ENCODE results near the gene POLK. TPM values are rescaled to one million over a fixed set of nuclear protein-coding genes. Genes with fewer than 3 reads are reported as not detected.

Gene POLK
- total and polyA plus RNA-seq, 5 donors from 2014 or later, result 19.8 to 33.6 (median 24.1) TPM

- Mint-ChIP-seq H3K4me3 (no peak overlapping the region), H3K36me3 (no peaks in the 10 kb centered on the region), H3K9me3 (no peaks in the 10 kb centered on the region), H3K4me1 (peaks cover 0 to 9% (median 4%) of the 10 kb centered on the region in 4 donors), H3K27ac (no peak overlapping the region), H3K27me3 (no peaks in the 10 kb centered on the region)
- ATAC-seq (ENCODE audit: low read depth in 2 of 2), result no peak
- H3K4me1 ChIP-seq (ENCODE audit: control insufficient read depth, insufficient read depth, low read length, poor library complexity, severe bottlenecking), result no peaks in the 10 kb centered on the region
- no peak overlapping the region for H3K27ac ChIP-seq (ENCODE audit: insufficient read depth, low read length, poor library complexity, severe bottlenecking)
- H3K36me3 ChIP-seq (ENCODE audit: control insufficient read depth, insufficient read depth, low read length), result no peaks in the 10 kb centered on the region
- H3K9me3 ChIP-seq (ENCODE audit: control insufficient read depth in 2 of 2, low read length in 2 of 2), result no peaks in the 10 kb centered on the region
- no peaks in the 10 kb centered on the region for H3K27me3 ChIP-seq (ENCODE audit: control insufficient read depth, insufficient read depth, low read length)
- no peak for DNase-seq
- no peak overlapping the region for H3K4me3 ChIP-seq (ENCODE audit: low read depth, low read length)
Observed at GRCh38 chr5:75627801-75628200, 116.1 kb downstream of the POLK start.

- Histone ChIP-seq H3K4me1 (ENCODE audit: control insufficient read depth, insufficient read depth, low read length, poor library complexity, severe bottlenecking) (no peaks in the 10 kb centered on the region), H3K27ac (ENCODE audit: insufficient read depth, low read length, poor library complexity, severe bottlenecking) (no peak overlapping the region), H3K36me3 (ENCODE audit: control insufficient read depth, insufficient read depth, low read length) (no peaks in the 10 kb centered on the region), H3K4me3 (ENCODE audit: low read depth, low read length) (no peak overlapping the region), H3K27me3 (ENCODE audit: control insufficient read depth, insufficient read depth, low read length) (no peaks in the 10 kb centered on the region), H3K9me3 (ENCODE audit: control insufficient read depth in 2 of 2, low read length in 2 of 2) (peaks cover 0 to 3% of the 10 kb centered on the region in 2 experiments)
- H3K27ac Mint-ChIP-seq, result no peak overlapping the region
- H3K27me3 Mint-ChIP-seq, result no peaks in the 10 kb centered on the region
- no peaks in the 10 kb centered on the region for H3K9me3 Mint-ChIP-seq
- H3K4me3 Mint-ChIP-seq, result no peak overlapping the region
- no peaks in the 10 kb centered on the region for H3K36me3 Mint-ChIP-seq
- DNase-seq, result no peak
- no peak for ATAC-seq (ENCODE audit: low read depth in 2 of 2)
- H3K4me1 Mint-ChIP-seq, result peaks cover 0 to 9% (median 4%) of the 10 kb centered on the region in 4 donors
Observed at GRCh38 chr5:75630875-75631274, 119.2 kb downstream of the POLK start.

GRCh38 chr5:75632321-75632720 lies 120.6 kb downstream of the POLK start:
- no peak for DNase-seq

GRCh38 chr5:75637949-75638348 lies 126.3 kb downstream of the POLK start:
- Histone ChIP-seq H3K27me3 (ENCODE audit: control insufficient read depth, insufficient read depth, low read length) (no peaks in the 10 kb centered on the region), H3K4me3 (ENCODE audit: low read depth, low read length) (no peak overlapping the region), H3K36me3 (ENCODE audit: control insufficient read depth, insufficient read depth, low read length) (no peaks in the 10 kb centered on the region), H3K9me3 (ENCODE audit: control insufficient read depth in 2 of 2, low read length in 2 of 2) (peaks cover 0 to 3% of the 10 kb centered on the region in 2 experiments), H3K27ac (ENCODE audit: insufficient read depth, low read length, poor library complexity, severe bottlenecking) (no peak overlapping the region), H3K4me1 (ENCODE audit: control insufficient read depth, insufficient read depth, low read length, poor library complexity, severe bottlenecking) (no peaks in the 10 kb centered on the region)
- no peak overlapping the region for H3K27ac Mint-ChIP-seq
- H3K4me3 Mint-ChIP-seq, result no peak overlapping the region
- H3K27me3 Mint-ChIP-seq, result no peaks in the 10 kb centered on the region
- no peak for ATAC-seq (ENCODE audit: low read depth in 2 of 2)
- no peaks in the 10 kb centered on the region for H3K4me1 Mint-ChIP-seq
- DNase-seq, result no peak
- H3K9me3 Mint-ChIP-seq, result peaks cover 0 to 2% (median 0%) of the 10 kb centered on the region in 7 donors
- H3K36me3 Mint-ChIP-seq, result peaks cover 6% of the 10 kb centered on the region

More at GRCh38 chr5:75632321-75632720, 120.6 kb downstream of the POLK start:
- H3K9me3 Mint-ChIP-seq, result no peaks in the 10 kb centered on the region
- H3K27me3 Mint-ChIP-seq, result no peaks in the 10 kb centered on the region
- no peak overlapping the region for H3K27ac ChIP-seq (ENCODE audit: insufficient read depth, low read length, poor library complexity, severe bottlenecking)
- H3K9me3 ChIP-seq (ENCODE audit: control insufficient read depth in 2 of 2, low read length in 2 of 2), result peaks cover 0 to 3% of the 10 kb centered on the region in 2 experiments
- H3K4me3 ChIP-seq (ENCODE audit: low read depth, low read length), result no peak overlapping the region
- H3K27me3 ChIP-seq (ENCODE audit: control insufficient read depth, insufficient read depth, low read length), result no peaks in the 10 kb centered on the region
- H3K27ac Mint-ChIP-seq, result peak overlapping the region in 1 of 3 donors; percentile 5
- H3K36me3 Mint-ChIP-seq, result peaks cover 6% of the 10 kb centered on the region
- ATAC-seq (ENCODE audit: low read depth in 2 of 2), result no peak
- peaks cover 0 to under 1% (median 0%) of the 10 kb centered on the region in 4 donors for H3K4me1 Mint-ChIP-seq
- no peak overlapping the region for H3K4me3 Mint-ChIP-seq
- H3K36me3 ChIP-seq (ENCODE audit: control insufficient read depth, insufficient read depth, low read length), result no peaks in the 10 kb centered on the region
- no peaks in the 10 kb centered on the region for H3K4me1 ChIP-seq (ENCODE audit: control insufficient read depth, insufficient read depth, low read length, poor library complexity, severe bottlenecking)

GRCh38 chr5:75639535-75640311 lies 128.0 kb downstream of the POLK start:
- H3K4me3 ChIP-seq (ENCODE audit: low read depth, low read length), result no peak overlapping the region
- Mint-ChIP-seq H3K27me3 (no peaks in the 10 kb centered on the region), H3K36me3 (peaks cover 6% of the 10 kb centered on the region), H3K9me3 (peaks cover 0 to 2% (median 0%) of the 10 kb centered on the region in 7 donors), H3K4me3 (no peak overlapping the region), H3K4me1 (no peaks in the 10 kb centered on the region), H3K27ac (no peak overlapping the region)
- no peaks in the 10 kb centered on the region for H3K9me3 ChIP-seq (ENCODE audit: control insufficient read depth in 2 of 2, low read length in 2 of 2)
- DNase-seq (no peak), ATAC-seq (ENCODE audit: low read depth in 2 of 2) (no peak)
- H3K36me3 ChIP-seq (ENCODE audit: control insufficient read depth, insufficient read depth, low read length), result no peaks in the 10 kb centered on the region
- H3K4me1 ChIP-seq (ENCODE audit: control insufficient read depth, insufficient read depth, low read length, poor library complexity, severe bottlenecking), result no peaks in the 10 kb centered on the region
- no peak overlapping the region for H3K27ac ChIP-seq (ENCODE audit: insufficient read depth, low read length, poor library complexity, severe bottlenecking)
- H3K27me3 ChIP-seq (ENCODE audit: control insufficient read depth, insufficient read depth, low read length), result no peaks in the 10 kb centered on the region

GRCh38 chr5:75640395-75640794 lies 128.7 kb downstream of the POLK start:
- DNase-seq (no peak), ATAC-seq (ENCODE audit: low read depth in 2 of 2) (no peak)
- H3K9me3 Mint-ChIP-seq, result peaks cover 0 to 2% (median 0%) of the 10 kb centered on the region in 7 donors
- Histone ChIP-seq H3K4me3 (ENCODE audit: low read depth, low read length) (no peak overlapping the region), H3K36me3 (ENCODE audit: control insufficient read depth, insufficient read depth, low read length) (no peaks in the 10 kb centered on the region), H3K27me3 (ENCODE audit: control insufficient read depth, insufficient read depth, low read length) (no peaks in the 10 kb centered on the region), H3K9me3 (ENCODE audit: control insufficient read depth in 2 of 2, low read length in 2 of 2) (no peaks in the 10 kb centered on the region), H3K4me1 (ENCODE audit: control insufficient read depth, insufficient read depth, low read length, poor library complexity, severe bottlenecking) (no peaks in the 10 kb centered on the region), H3K27ac (ENCODE audit: insufficient read depth, low read length, poor library complexity, severe bottlenecking) (no peak overlapping the region)
- no peaks in the 10 kb centered on the region for H3K27me3 Mint-ChIP-seq
- H3K4me3 Mint-ChIP-seq, result no peak overlapping the region
- H3K4me1 Mint-ChIP-seq, result no peaks in the 10 kb centered on the region
- H3K27ac Mint-ChIP-seq, result no peak overlapping the region
- peaks cover 6% of the 10 kb centered on the region for H3K36me3 Mint-ChIP-seq

- Mint-ChIP-seq H3K36me3 (peaks cover 6% of the 10 kb centered on the region), H3K27ac (no peak overlapping the region), H3K4me3 (no peak overlapping the region), H3K27me3 (no peaks in the 10 kb centered on the region), H3K9me3 (peaks cover 0 to 2% (median 0%) of the 10 kb centered on the region in 7 donors), H3K4me1 (no peaks in the 10 kb centered on the region)
- Histone ChIP-seq H3K4me3 (ENCODE audit: low read depth, low read length) (no peak overlapping the region), H3K4me1 (ENCODE audit: control insufficient read depth, insufficient read depth, low read length, poor library complexity, severe bottlenecking) (no peaks in the 10 kb centered on the region), H3K27ac (ENCODE audit: insufficient read depth, low read length, poor library complexity, severe bottlenecking) (no peak overlapping the region), H3K9me3 (ENCODE audit: control insufficient read depth in 2 of 2, low read length in 2 of 2) (no peaks in the 10 kb centered on the region), H3K36me3 (ENCODE audit: control insufficient read depth, insufficient read depth, low read length) (no peaks in the 10 kb centered on the region), H3K27me3 (ENCODE audit: control insufficient read depth, insufficient read depth, low read length) (no peaks in the 10 kb centered on the region)
- no peak for DNase-seq
- no peak for ATAC-seq (ENCODE audit: low read depth in 2 of 2)
Observed at GRCh38 chr5:75640826-75641225, 129.1 kb downstream of the POLK start.

GRCh38 chr5:75648712-75649111 lies 137.0 kb downstream of the POLK start:
- H3K4me1 Mint-ChIP-seq, result peaks cover 0 to 6% (median 6%) of the 10 kb centered on the region in 4 donors
- DNase-seq, result peak in 1 of 3 donors; percentile 62
- Histone ChIP-seq H3K27ac (ENCODE audit: insufficient read depth, low read length, poor library complexity, severe bottlenecking) (no peak overlapping the region), H3K27me3 (ENCODE audit: control insufficient read depth, insufficient read depth, low read length) (no peaks in the 10 kb centered on the region), H3K36me3 (ENCODE audit: control insufficient read depth, insufficient read depth, low read length) (no peaks in the 10 kb centered on the region), H3K4me3 (ENCODE audit: low read depth, low read length) (no peak overlapping the region), H3K9me3 (ENCODE audit: control insufficient read depth in 2 of 2, low read length in 2 of 2) (no peaks in the 10 kb centered on the region), H3K4me1 (ENCODE audit: control insufficient read depth, insufficient read depth, low read length, poor library complexity, severe bottlenecking) (no peaks in the 10 kb centered on the region)
- no peak overlapping the region for H3K4me3 Mint-ChIP-seq
- H3K27ac Mint-ChIP-seq, result peak overlapping the region in 2 of 3 donors; percentile 13 to 60
- peaks cover 3% of the 10 kb centered on the region for H3K36me3 Mint-ChIP-seq
- no peaks in the 10 kb centered on the region for H3K27me3 Mint-ChIP-seq
- no peak for ATAC-seq (ENCODE audit: low read depth in 2 of 2)
- peaks cover 0 to 7% (median 1%) of the 10 kb centered on the region in 7 donors for H3K9me3 Mint-ChIP-seq
